Astrocyte (in vitro differentiated cells and primary cell): Measurements from ENCODE around the gene E2F2. TPM values are rescaled to one million over a fixed set of nuclear protein-coding genes. Genes with fewer than 3 reads are reported as not detected.

Experiments used
- DNase-seq: peaks from one replicate; pipeline ENCODE4 v3.0.0-alpha.2; 2010; ENCODE audit warnings: low read depth
- FAIRE-seq: peaks from 2 replicates; lab custom pipeline; 2011; peaks lifted over from hg19 to GRCh38; lab: Jason Lieb, UNC
- H2AFZ ChIP-seq: 2 replicates; pipeline ENCODE4 v1.6.0; 2012; ENCODE audit warnings: low read depth, low read length, inconsistent platforms
- H3K27ac ChIP-seq: 2 replicates; pipeline ENCODE4 v1.5.1; 2011; ENCODE audit warnings: low read depth, low read length, inconsistent platforms
- H3K27me3 ChIP-seq: 2 replicates; pipeline ENCODE4 v1.6.0; 2011; ENCODE audit warnings: low read length, inconsistent platforms; ENCODE audit not compliant: insufficient read depth
- H3K36me3 ChIP-seq: 2 replicates; pipeline ENCODE4 v1.5.1; 2011; ENCODE audit warnings: low read length, inconsistent platforms; ENCODE audit not compliant: insufficient read depth
- H3K4me1 ChIP-seq: 2 replicates; pipeline ENCODE4 v1.5.1; 2011; ENCODE audit warnings: low read length, inconsistent platforms; ENCODE audit not compliant: insufficient read depth
- H3K4me2 ChIP-seq: 2 replicates; pipeline ENCODE4 v1.6.0; 2012; ENCODE audit warnings: low read length, inconsistent platforms
- H3K4me3 ChIP-seq: 2 replicates; pipeline ENCODE4 v1.5.1; 2011; ENCODE audit warnings: low read depth, mild to moderate bottlenecking, low read length, inconsistent platforms; ENCODE audit not compliant: insufficient read depth
- H3K79me2 ChIP-seq: 2 replicates; pipeline ENCODE4 v1.6.0; 2012; ENCODE audit warnings: mild to moderate bottlenecking, low read length, inconsistent platforms; ENCODE audit not compliant: insufficient read depth
- H3K9ac ChIP-seq: 2 replicates; pipeline ENCODE4 v1.6.0; 2012; ENCODE audit warnings: mild to moderate bottlenecking, low read length, inconsistent platforms
- H3K9me3 ChIP-seq: 2 replicates; pipeline ENCODE4 v1.5.1; 2012; ENCODE audit warnings: low read depth, mild to moderate bottlenecking, low read length, inconsistent platforms; ENCODE audit not compliant: insufficient read depth
- H4K20me1 ChIP-seq: 2 replicates; pipeline ENCODE4 v1.6.0; 2012; ENCODE audit warnings: low read length, inconsistent platforms; ENCODE audit not compliant: insufficient read depth
- H3K27ac Mint-ChIP-seq: one replicate; pipeline ENCODE4 v1.8.0; 2021; ENCODE audit warnings: mild to moderate bottlenecking, mixed read lengths; ENCODE audit not compliant: unreplicated experiment
- H3K27me3 Mint-ChIP-seq: one replicate; pipeline ENCODE4 v1.8.0; 2021; ENCODE audit warnings: low read depth, mixed read lengths; ENCODE audit not compliant: unreplicated experiment
- H3K36me3 Mint-ChIP-seq: one replicate; pipeline ENCODE4 v1.8.0; 2021; ENCODE audit warnings: low read depth, mixed read lengths; ENCODE audit not compliant: unreplicated experiment
- H3K4me1 Mint-ChIP-seq: one replicate; pipeline ENCODE4 v1.8.0; 2021; ENCODE audit warnings: low read depth, mixed read lengths; ENCODE audit not compliant: unreplicated experiment
- H3K4me3 Mint-ChIP-seq: one replicate; pipeline ENCODE4 v1.8.0; 2021; ENCODE audit warnings: mild to moderate bottlenecking, moderate library complexity, mixed read lengths; ENCODE audit not compliant: unreplicated experiment
- H3K9me3 Mint-ChIP-seq: one replicate; pipeline ENCODE4 v1.8.0; 2021; ENCODE audit warnings: mild to moderate bottlenecking, mixed read lengths; ENCODE audit not compliant: unreplicated experiment
- CTCF ChIP-seq: IDR thresholded peaks from 2 replicates; pipeline ENCODE4 v1.5.1; 2011; ENCODE audit warnings: low read depth, mild to moderate bottlenecking, inconsistent platforms, low read length, moderate library complexity; ENCODE audit not compliant: insufficient read depth
- EZH2 ChIP-seq: IDR thresholded peaks from 2 replicates; pipeline ENCODE4 v1.6.1; 2012; ENCODE audit warnings: mild to moderate bottlenecking, low read length, inconsistent platforms; ENCODE audit not compliant: insufficient read depth
- total RNA-seq: library from RNA; stranded (reverse); gene quantifications from 2 replicates; pipeline ENCODE4 v1.2.1, GENCODE V29; 2021

Gene E2F2
- total RNA-seq, 1 donor from 2014 or later, result 0.11 TPM

GRCh38 chr1:23527900-23528249 is 3.2 kb downstream of the E2F2 start:
- peak overlapping the region; percentile 4 for H3K4me2 ChIP-seq
- H3K9me3 ChIP-seq, result no peaks in the 10 kb centered on the region
- no peaks in the 10 kb centered on the region for H3K36me3 ChIP-seq
- no peak for TF ChIP-seq EZH2
- no peak for TF ChIP-seq CTCF
- no peak overlapping the region for H3K27ac ChIP-seq
- no peak overlapping the region for H3K27ac Mint-ChIP-seq
- no peak for DNase-seq
- FAIRE-seq, result no peak
- peaks cover 9% of the 10 kb centered on the region for H3K4me1 ChIP-seq
- H3K9me3 Mint-ChIP-seq, result no peaks in the 10 kb centered on the region
- H4K20me1 ChIP-seq, result no peaks in the 10 kb centered on the region
- H3K27me3 ChIP-seq, result peaks cover 3% of the 10 kb centered on the region
- H2AFZ ChIP-seq, result no peak overlapping the region
- no peak overlapping the region for H3K4me3 Mint-ChIP-seq
- H3K4me1 Mint-ChIP-seq, result no peaks in the 10 kb centered on the region
- H3K9ac ChIP-seq, result no peak overlapping the region
- peaks cover 5% of the 10 kb centered on the region for H3K36me3 Mint-ChIP-seq
- H3K4me3 ChIP-seq, result no peak overlapping the region
- H3K79me2 ChIP-seq, result no peaks in the 10 kb centered on the region
- H3K27me3 Mint-ChIP-seq, result peaks cover 45% of the 10 kb centered on the region

DNA sequence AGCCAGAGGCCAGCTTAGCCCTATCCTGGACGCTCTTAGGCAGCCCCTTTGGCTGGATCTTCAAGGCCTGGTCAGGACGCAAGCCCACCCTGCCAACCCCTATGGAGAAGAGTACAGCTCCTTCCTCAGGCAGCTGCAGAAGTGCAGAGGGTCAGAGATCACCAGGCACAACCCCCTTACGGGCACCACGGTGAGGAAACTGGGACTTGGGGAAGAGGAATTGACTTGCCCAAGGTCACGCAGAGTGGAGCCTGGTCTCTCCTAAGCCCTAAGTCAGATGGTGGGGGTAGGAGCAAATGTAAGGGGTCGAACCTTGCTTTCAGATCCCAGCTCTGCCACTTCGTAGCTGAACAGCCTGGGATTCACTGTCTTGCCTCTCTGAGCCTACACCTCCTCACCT is 3.7 kb downstream of the E2F2 start:
- H3K4me3 Mint-ChIP-seq, result no peak overlapping the region
- H4K20me1 ChIP-seq, result no peaks in the 10 kb centered on the region
- no peaks in the 10 kb centered on the region for H3K4me1 Mint-ChIP-seq
- H2AFZ ChIP-seq, result no peak overlapping the region
- H3K4me1 ChIP-seq, result peaks cover 9% of the 10 kb centered on the region
- FAIRE-seq, result no peak
- H3K27ac ChIP-seq, result no peak overlapping the region
- H3K36me3 Mint-ChIP-seq, result peaks cover 5% of the 10 kb centered on the region
- no peak overlapping the region for H3K9ac ChIP-seq
- H3K27ac Mint-ChIP-seq, result no peak overlapping the region
- H3K4me2 ChIP-seq, result no peak overlapping the region
- no peaks in the 10 kb centered on the region for H3K36me3 ChIP-seq
- no peaks in the 10 kb centered on the region for H3K9me3 ChIP-seq
- no peak for DNase-seq
- TF ChIP-seq EZH2 (no peak), CTCF (no peak)
- H3K27me3 ChIP-seq, result peaks cover 3% of the 10 kb centered on the region
- H3K79me2 ChIP-seq, result no peaks in the 10 kb centered on the region
- H3K9me3 Mint-ChIP-seq, result no peaks in the 10 kb centered on the region
- no peak overlapping the region for H3K4me3 ChIP-seq
- peaks cover 42% of the 10 kb centered on the region for H3K27me3 Mint-ChIP-seq

DNA sequence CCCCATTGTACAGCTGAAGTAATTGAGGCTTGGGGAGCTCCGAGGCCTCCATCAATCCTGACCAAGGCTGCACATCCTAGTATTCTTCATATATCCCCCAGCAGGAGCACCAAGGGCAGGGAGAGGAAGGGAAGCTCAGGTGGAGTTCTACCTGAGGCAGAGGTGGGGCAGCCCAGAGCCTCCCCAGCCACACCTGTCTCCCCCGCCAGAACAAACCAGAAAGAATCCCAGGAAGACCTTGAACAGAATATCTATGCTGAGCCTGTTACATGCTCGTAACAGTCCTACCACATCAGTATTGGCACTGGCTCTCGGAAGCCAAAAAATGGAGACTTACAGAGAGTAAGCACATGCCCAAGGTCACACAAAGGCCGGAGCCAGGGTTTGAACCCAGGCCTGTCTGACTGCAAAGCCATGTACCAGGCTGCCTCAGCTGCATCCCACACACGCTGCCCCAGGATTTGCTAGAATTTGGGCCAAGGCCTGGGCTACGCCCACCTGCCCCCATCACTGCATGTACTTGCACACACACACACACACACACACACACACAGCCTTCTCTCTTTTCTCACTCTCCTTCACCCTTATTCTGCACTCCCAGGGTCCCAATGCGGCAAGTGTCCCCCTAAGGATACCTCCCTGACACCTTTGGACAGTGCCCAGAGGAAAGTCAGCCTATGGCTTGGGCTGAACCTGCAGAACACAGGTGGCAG is 4.5 kb downstream of the E2F2 start:
- H3K27me3 Mint-ChIP-seq, result peaks cover 38% of the 10 kb centered on the region
- no peaks in the 10 kb centered on the region for H3K36me3 ChIP-seq
- H3K27me3 ChIP-seq, result peaks cover 3% of the 10 kb centered on the region
- no peaks in the 10 kb centered on the region for H3K9me3 ChIP-seq
- H3K4me1 Mint-ChIP-seq, result no peaks in the 10 kb centered on the region
- no peaks in the 10 kb centered on the region for H3K79me2 ChIP-seq
- peaks cover 9% of the 10 kb centered on the region for H3K4me1 ChIP-seq
- no peak overlapping the region for H2AFZ ChIP-seq
- peaks cover 5% of the 10 kb centered on the region for H3K36me3 Mint-ChIP-seq
- no peak overlapping the region for H3K4me3 Mint-ChIP-seq
- no peak overlapping the region for H3K4me2 ChIP-seq
- no peak for FAIRE-seq
- H3K9ac ChIP-seq, result no peak overlapping the region
- TF ChIP-seq EZH2, result no peak
- H4K20me1 ChIP-seq, result no peaks in the 10 kb centered on the region
- no peak for DNase-seq
- no peak overlapping the region for H3K4me3 ChIP-seq
- H3K27ac Mint-ChIP-seq, result no peak overlapping the region
- no peak overlapping the region for H3K27ac ChIP-seq
- H3K9me3 Mint-ChIP-seq, result no peaks in the 10 kb centered on the region
